Activated CD8-positive, alpha-beta memory T cell treated with anti-CD3 and anti-CD28 coated beads for 48 hours (primary cell): Measurements from ENCODE around the gene DDIT4.
"Not testable (repeated sequence)": the region's sequence is repeated elsewhere in the genome, so short reads cannot be mapped to it uniquely, and the experiment has no call there.

Experiments
- DNase-seq, 3 experiments: peaks; one replicate each; pipeline ENCODE4 v3.0.0-alpha.2; 2020; ENCODE audit warnings: low read depth in 2 of 3, low spot score in 2 of 3

DDIT4 gene

DNA sequence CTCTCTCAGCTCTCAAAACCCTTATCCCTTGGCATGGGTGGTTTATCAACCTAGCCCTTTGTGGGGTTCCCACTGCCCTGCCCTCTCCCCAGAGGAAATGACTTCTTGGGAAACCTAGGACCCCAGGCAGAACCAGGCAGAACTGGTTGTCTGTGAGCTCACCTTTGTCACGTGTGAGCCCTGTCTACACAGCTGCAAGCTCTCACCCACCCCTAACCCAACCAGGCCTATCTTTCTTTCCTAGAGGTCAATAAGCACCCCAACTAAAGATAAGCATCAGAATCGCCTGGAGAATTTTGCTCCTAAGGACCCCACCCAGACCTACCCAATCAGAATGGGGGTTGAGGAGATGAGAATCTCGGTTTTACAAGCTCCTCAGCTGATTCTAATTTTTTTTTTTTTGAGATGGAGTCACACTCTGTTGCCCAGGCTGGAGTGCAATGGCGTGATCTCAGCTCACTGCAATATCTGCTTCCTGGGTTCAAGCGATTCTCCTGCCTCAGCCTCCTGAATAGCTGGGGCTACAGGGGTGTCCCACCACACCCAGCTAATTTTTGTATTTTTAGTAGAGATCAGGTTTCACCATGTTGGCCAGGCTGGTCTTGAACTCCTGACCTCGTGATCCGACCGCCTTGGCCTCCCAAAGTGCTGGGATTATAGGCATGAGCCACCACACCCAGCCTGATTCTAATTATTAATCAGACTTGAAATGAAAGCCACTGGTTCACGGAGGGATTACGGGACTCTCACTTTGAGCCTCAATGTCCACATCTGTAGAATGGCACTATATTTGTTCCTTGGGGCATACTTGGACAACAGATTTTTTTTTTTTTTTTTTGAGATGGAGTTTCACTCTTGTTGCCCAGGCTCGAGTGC, 7.5 kb upstream of the DDIT4 start:
- no peak for DNase-seq

DNA sequence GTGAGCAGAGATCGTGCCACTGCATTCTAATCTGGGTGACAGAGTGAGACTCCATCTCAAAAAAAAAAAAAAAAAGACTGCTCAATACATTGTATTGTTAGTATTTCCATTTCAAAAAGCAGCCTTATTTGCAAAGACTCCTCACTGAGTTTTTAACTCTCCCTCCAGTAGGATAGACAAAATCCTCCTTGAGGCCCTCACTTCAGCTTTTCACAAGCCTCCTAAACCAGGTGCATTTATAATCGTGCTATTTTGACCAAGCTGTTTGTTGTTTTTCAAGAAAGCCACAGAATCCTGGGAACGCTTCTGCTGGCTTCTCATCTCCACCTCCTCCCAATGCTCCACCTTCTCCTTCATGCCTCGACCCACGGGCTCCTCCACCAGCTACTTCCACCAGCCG, 6.3 kb upstream of the DDIT4 start:
- DNase-seq = no peak

DNA sequence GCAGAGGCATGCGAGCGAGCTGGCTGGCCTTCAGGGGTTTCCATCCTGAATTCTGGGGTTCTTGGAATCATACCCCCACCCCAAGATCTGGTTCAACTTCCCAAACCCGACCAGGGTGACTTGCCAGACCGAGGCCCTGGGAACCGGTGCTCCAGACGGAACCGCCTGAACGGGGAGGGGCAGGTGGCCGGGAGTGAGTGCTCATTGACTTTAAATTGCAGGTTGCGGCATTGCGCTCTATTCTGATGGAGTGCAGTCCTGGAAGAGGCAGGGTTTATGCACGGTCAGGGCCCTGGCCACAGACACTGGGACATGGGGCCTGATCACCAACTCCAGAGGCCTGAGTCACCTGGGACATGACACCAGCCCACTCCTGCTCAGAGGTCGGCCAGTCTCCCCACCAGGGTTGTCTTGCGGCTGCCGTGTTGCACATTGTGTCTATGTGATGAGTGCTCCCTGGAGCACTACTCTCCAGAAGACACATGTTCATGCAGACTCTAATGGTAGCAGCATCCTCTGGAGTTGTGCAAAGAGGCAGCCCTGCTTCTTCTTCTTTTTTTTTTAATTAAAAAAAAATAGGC, 5.8 kb upstream of the DDIT4 start:
- no peak for DNase-seq

DNA sequence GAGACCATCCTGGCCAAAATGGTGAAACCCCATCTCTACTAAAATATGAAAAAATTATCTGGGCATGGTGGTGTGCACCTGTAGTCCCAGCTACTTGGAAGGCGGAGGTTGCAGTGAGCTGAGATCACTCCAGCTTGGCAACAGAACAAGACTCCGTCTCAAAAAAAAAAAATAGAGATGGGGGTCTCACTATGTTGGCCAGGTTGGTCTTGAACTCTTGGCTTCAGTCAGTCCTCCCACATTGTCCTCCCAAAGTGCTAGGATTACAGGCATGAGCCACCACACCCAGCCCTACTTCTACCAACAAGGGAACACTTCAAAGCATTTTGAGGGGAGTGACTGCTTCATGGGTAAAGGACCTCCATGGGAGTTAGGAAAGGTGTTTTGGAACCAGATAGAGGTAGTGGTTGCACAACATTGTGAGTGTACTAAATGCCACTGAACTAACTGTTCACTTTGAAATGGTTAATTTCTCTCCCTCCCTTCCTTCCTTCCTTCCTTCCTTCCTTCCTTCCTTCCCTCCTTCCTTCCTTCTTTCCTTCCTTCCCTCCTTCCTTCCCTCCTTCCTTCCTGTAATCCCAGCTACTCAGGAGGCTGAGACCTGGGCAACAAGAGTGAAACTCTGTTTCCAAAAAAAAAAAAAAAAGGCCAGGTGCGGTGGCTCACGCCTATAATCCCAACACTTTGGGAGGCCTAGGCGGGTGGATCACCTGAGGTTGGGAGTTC, 5.1 kb upstream of the DDIT4 start:
- not testable (repeated sequence) for DNase-seq

DNA sequence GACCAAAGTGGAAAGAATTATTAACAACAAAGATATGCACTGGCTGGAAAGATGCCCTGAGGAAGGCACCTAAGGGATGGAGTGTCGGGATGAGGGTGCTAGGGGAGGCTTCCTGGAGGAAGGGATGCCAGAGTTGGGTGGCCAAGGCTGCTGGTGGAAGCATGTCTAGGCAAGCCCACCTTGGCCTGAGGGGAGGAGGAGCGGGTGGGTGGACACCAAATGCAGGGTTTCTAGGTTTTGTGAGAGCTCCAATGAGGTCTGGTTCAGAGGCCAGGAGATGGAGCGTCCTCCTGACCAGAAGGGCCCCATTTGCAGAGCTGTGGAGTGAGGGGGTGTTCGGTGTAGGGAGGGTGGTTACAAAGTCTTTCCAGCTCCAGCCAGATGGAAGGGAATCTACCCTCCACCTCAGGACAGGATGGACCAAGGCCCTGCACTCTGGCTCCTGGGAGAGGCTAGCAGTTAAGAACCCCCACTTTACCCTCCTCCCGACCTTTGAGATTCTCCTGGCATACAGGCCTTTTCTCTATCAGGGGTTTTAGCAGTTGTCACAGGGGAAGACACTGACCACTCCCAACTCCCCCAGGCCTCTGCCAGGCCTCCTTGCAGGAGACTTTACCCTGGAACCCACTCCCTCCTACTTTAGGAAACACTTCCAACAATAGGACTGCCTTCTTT, 3.0 kb upstream of the DDIT4 start:
- DNase-seq = no peak

DNA sequence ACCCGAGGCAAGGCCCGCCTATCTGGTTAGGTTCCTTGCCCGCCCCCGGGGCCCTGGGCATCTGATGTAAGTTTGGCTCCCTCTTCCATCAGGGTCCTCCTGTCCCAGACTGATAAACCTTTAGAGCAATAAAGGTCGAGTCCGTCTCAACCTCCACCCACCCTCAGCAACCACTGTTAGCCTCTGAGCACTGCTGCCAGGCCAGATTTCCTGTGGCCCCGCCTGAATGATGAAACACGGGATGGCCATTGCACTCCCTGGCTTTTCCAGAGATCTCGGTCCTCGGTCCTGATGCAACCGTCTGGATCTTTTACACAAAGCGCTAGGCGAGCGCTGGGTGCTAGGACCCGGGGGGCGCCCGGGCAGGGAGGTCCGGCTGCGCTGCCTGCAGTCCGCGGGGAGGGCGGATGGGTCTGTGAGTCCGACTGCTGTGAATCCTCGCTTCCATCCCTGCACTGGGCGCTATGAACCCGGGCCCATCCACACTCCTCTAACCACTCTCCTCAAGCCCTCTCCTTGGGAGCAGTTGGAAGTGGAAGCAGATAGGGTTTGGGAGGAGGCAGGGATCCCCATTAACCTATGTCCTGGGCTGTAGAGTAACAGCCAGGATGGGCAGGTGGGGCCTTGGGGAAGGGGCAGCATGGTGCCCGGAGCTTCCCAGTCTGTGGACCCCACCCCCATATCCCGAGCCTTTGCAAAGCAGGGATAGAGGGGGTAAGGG, 875 bp upstream of the DDIT4 start:
- peak in 1 of 3 experiments; percentile 36 for DNase-seq

DNA sequence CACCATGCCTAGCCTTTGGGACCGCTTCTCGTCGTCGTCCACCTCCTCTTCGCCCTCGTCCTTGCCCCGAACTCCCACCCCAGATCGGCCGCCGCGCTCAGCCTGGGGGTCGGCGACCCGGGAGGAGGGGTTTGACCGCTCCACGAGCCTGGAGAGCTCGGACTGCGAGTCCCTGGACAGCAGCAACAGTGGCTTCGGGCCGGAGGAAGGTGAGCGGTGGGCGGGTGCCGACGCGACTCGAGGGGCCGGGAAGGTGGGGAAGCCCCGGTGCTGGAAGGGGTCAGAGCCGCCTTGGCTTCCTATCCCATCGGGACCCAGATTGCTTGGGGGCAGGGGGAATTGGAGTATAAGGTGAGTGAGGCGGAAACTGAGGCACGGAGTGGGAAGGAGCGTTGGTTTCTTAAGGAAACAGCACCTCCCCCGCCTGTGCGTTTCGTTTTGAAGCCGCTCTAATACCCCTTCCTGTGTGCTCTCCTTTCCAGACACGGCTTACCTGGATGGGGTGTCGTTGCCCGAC, 547 bp downstream of the DDIT4 start:
- DNase-seq = no peak

DNA sequence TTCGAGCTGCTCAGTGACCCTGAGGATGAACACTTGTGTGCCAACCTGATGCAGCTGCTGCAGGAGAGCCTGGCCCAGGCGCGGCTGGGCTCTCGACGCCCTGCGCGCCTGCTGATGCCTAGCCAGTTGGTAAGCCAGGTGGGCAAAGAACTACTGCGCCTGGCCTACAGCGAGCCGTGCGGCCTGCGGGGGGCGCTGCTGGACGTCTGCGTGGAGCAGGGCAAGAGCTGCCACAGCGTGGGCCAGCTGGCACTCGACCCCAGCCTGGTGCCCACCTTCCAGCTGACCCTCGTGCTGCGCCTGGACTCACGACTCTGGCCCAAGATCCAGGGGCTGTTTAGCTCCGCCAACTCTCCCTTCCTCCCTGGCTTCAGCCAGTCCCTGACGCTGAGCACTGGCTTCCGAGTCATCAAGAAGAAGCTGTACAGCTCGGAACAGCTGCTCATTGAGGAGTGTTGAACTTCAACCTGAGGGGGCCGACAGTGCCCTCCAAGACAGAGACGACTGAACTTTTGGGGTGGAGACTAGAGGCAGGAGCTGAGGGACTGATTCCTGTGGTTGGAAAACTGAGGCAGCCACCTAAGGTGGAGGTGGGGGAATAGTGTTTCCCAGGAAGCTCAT, 1.1 kb downstream of the DDIT4 start:
- peak in 1 of 3 experiments; percentile 47 for DNase-seq

DNA sequence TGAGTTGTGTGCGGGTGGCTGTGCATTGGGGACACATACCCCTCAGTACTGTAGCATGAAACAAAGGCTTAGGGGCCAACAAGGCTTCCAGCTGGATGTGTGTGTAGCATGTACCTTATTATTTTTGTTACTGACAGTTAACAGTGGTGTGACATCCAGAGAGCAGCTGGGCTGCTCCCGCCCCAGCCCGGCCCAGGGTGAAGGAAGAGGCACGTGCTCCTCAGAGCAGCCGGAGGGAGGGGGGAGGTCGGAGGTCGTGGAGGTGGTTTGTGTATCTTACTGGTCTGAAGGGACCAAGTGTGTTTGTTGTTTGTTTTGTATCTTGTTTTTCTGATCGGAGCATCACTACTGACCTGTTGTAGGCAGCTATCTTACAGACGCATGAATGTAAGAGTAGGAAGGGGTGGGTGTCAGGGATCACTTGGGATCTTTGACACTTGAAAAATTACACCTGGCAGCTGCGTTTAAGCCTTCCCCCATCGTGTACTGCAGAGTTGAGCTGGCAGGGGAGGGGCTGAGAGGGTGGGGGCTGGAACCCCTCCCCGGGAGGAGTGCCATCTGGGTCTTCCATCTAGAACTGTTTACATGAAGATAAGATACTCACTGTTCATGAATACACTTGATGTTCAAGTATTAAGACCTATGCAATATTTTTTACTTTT, 1.8 kb downstream of the DDIT4 start:
- no peak for DNase-seq

DNA sequence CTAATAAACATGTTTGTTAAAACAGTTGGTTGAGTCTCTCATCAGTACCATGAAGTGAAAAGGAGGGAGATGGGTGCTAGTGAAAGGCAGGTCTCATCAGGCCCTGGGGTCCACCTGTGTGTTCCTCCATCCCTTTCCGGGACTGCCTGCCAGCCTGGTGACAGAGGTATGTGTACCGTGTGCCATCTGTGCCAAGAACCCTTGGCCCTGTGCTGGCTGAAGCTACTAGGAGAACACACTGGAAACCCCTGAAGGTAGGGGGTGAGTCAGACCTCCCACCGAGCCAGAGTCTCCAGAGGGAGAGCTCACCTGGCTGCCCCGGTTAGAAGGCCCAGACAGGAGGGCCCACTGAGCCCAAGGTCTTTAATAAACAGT, 2.3 kb downstream of the DDIT4 start:
- no peak for DNase-seq

DNA sequence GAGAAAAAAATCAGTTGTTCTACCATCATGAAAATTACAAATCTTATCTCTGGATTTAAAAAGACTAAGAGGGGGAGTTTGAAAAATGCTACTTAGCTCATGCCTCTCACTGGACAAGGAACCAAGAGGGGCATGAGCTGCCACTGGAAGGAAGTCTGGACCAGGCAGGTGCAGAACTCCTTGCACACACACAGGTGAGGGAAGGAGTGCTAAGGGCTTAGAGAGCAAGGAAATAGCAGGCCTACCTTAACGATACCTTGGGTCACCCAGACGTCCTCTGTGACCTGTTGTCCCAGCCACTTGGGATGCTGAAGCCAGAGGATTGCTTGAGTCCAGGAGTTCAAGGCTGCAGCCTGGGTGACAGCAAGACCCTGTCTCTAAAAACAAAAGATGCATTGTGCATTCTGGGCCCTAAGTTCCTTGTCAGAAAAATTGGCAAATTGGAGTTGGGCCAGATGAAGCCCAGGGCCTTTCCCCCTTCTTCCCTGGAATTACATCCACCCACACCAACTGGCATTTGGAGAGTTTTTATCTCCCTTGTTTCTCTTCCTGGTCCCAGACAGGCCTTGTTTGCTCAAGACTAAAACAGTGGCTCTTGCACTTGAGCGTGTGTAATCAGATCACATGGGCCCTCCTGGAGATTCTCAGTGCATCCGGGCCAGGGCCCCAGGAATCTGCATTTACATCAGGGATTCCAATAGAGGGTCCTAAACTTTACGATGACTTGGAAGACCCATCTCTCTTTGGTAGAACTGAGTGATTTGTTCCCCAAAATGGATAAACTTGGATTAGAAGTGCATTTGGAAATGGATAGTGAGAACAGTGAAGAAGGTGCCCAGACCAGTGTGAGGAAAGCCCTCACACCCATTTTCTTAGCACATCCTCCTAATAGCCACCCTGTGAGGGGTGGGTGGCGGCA, 3.0 kb downstream of the DDIT4 start:
- no peak for DNase-seq

DNA sequence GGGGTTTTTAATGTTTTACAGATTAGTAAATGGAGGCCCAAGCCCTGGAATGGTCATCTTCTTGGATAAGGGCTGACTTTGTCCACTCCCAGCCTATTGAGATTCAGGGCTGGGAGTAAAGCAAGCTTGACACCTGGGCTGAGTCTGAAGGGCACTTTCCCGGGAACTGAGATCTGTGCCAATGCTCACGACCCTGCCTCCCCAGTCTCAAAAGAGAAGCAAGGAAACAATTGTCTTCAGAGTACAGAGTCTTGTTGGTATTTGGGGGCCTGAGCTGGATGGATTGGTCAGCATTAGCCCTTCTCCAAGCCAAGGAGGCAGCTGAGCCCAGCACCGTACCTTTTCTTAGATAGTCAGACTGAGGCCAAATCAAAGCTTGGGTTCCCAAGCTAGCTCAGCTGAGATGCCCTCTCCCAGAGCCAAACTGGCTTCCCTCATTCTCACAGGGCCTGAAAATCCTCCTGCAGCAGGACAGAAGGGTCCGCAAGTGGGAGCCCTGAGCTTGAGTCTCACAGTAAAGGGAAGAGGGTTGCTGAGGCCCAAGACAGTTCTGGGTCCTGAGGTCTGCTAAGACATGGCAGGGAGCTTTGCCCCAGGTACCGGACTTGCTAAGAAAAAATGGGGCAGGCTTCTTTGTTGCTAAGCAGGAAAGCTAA, 3.7 kb downstream of the DDIT4 start:
- no peak for DNase-seq

DNA sequence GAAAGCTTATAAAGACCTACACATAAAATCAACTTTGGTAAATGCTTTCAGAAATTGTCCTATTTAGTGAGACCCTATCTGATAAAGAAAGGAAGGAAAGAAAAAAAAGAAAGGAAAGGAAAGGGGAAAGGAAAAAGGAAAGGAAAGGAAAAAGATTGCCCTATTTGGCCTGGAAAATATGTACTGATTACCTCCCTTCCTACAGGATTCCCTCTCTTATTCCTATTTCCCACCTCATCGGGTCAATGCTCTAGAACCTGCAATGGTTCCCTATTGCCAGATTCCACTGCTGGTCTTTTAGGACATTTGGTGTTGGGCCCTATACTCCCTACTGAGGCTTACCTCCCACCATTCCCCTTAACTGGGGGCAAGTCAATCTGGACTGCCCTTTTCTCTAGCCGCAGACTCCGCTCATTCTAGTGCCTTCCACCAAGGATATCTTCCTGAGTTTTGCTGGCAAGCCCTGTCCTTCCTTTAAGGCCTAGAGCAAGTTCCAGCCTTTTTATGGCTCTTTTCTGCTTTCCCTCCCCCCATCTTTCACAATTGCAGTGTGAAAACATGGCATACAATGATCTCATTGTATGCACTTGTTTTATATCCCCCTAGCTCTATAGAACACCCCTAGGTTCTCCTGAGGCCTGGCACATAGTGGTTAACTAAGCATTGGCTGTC, 4.4 kb downstream of the DDIT4 start:
- no peak for DNase-seq

DNA sequence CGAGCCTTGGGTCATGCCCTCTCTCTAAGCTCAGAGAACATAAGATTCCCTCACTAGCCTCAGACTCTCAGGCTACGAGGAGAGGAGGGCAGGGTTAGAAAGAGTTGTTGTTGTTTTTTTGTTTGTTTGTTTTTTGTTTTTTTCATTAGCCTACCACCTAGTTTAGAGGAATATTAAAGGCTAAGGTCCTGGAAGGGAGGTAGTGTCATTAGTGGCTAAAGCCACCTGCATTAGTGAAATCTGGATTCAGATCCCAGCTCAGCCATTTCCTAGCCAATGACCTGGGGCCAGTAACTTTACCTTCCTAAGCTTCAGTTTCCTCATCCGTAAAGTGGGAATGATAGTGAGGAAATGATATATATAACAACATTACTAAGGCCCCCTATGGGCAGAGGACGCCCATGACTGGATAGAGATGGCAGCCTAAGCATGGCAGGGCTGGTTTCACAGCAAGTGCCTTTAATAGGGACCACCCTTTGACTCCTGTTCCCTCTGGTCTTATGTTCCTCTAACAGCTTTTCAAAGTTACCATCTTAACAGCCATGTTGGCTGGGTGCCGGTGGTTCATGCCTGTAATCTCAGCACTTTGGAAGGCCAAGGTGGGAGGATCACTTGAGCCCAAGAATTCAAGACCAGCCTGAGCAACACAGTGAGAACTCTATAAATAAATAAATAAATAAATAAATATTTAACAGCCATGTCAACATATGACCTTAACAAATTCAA, 5.1 kb downstream of the DDIT4 start:
- no peak for DNase-seq

DNA sequence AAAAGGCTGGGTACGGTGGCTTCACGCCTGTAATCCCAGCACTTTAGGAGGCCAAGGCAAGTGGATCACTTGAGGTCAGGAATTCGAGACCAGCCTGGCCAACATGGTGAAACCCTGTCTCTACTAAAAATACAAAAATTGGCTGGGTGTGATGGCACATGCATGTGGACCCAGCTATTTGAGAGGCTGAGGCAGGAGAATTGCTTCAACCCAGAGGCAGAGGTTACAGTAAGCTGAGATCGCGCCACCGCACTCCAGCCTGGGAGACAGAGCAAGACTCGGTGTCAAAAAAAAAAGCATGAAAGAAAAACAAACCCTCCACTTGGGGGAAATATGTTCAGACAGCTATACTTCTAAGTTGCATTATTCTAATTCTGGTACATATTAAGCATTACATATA, 5.9 kb downstream of the DDIT4 start:
- not testable (repeated sequence) for DNase-seq

DNA sequence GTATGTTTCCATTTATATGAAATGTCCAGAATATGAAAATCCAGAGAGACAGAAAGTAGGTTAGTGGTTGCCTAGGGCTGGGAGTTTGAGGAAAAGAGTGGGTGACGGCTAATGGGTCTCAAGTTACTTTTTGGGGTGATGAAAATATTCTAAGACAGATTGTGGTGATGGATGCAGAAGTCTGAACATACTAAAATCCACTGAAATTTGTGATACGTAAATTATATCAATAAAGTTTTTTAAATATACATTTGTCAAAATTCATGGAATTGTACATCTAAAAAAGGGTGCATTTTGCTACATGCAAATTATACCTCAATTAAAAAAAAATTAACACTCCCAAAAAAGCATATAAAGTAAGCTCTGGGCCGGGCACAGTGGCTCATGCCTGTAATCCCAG, 9.4 kb downstream of the DDIT4 start:
- DNase-seq = no peak

DNA sequence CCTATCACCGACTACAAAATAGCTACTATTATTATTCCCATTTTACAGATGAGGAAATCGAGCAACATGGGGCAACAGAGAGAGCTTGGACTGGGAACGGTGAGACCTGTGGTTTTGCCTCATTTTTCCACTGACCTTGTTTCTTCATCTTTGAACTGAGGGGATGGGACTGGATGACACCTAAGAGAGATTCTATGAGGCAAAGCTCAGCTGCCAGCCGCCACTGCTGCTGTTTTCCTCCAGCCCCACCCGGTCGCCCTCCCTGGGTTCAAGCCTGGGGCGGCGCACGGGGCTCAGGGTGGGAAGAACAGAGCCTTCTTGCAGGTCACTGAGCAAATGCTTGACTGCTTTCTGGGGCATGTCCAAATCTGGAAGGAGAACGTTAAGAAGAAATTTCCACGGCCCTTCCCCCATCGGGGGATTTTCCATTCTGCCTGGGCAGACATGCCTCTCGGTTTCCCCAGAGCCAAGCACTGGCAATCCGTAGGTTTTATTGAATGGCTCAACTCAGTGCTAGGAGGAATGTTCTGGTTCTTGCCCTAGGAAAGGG, 12.3 kb downstream of the DDIT4 start:
- DNase-seq = no peak
